ENCODE results near the gene AZIN2.

GRCh38 chr1:33031506-33031905 is 49.4 kb upstream of the AZIN2 start:
- TF ChIP-seq POLR2A (IDR thresholded peaks at IDR 0.05; ENCODE audit: low read depth, low read length) (no peak), POU2F2 (IDR thresholded peaks at IDR 0.05; ENCODE audit: low read depth, low read length) (no peak), SPI1 (IDR thresholded peaks at IDR 0.05; ENCODE audit: low read depth, low read length) (no peak), POLR2AphosphoS5 (IDR thresholded peaks at IDR 0.05; ENCODE audit: low read depth, low read length) (no peak), TAF1 (IDR thresholded peaks at IDR 0.05; ENCODE audit: low read depth, low read length) (no peak), PAX5 (IDR thresholded peaks at IDR 0.05; ENCODE audit: insufficient read depth, low read length, severe bottlenecking) (no peak)

Data from GM12891 (cell line).